ENCODE measurements around the gene TGFBR3L.

The TGFBR3L gene

GRCh38 chr19:7914598-7915045 is at the start of gene TGFBR3L:
TGFBR3L (plus strand) TSS chr19:7914830.
- no peak for DNase-seq

- no peak for DNase-seq
These were observed 49.2 kb upstream of the TGFBR3L start for GRCh38 chr19:7865262-7865911.

GRCh38 chr19:7866399-7867091 is 48.1 kb upstream of the TGFBR3L start:
- DNase-seq, result no peak

- no peak for DNase-seq
These were observed 47.4 kb upstream of the TGFBR3L start for GRCh38 chr19:7867092-7867844.

DNA sequence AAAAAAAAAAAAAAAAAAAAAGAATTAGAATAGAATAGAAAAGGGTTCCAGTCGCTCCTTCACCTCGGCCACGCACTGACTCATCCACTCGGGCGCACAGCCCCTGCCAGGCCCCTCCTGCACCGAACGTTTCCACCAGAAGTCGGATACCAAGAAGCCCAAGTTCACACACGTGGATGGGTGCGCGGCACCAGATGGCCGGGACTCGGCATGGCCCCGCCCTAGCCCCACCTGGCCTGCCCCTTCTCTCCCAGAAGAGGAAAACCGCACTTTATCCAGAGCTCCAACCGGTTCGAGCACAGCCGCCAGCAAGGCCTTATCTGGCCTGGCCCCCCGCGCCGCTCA is 46.3 kb upstream of the TGFBR3L start:
- DNase-seq, result no peak

DNA sequence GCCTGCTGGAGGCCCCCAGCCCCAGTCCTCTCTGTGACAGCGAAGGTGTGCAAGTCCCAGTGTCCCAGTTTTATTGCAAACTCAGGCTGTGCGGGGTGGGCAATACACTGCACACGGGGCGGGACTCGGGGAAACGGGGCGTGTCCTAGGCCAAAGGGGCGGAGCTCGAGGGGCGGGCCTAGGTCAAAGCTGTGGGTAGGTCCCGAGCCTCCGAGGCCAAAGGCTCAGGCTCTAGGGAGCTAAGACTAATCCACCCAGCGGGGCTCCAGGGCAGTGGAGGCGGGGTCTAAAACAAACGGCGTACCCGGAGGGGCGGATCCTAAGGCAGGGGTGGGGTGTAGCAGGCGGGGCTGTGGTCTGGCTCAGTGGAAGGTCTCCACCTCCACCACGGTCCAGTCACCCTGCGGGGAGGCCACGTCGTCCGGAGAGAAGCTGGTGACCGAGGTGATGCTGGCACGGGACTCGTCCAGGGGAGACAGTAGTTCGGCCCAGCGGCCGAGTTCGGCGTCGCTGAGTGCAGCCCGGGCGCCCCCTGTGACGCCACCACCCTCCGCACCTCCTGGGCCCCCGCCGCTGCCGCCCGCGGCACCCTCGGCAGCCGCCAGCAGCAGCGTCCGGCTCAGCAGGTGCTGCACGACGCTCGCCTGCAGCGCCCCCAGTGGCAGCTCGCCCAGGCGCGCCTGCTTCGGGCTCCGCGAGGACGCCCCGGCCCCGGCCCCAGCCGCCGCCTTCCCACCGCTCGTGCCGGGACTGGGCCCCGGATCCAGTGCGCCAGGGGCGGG is 45.8 kb upstream of the TGFBR3L start:
- DNase-seq, result no peak

DNA sequence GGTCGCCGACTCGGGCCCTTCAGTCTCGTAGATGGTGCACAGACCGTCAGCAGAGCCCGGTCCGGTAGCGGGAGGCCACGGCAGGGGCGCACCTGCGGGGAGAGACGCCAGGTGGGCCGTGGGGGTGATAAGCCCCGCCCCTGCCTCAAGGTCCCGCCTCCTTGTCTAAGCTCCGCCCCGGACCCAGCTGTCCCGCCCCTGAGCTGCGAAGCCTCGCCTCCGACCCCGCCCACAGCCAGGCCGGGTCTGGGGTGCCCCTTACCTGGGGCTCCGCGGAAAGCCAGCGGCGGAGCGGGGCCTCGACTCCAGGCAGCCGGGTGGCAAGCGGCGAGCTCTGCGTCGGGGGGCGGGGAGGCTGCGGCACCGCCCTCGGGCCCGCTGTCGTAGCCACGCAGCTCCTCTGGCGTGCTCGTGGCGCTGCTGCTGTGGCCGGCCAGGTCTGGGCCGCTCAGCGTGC is 45.1 kb upstream of the TGFBR3L start:
- DNase-seq, result no peak

- no peak for DNase-seq
These were observed 44.6 kb upstream of the TGFBR3L start for GRCh38 chr19:7869910-7870511.

GRCh38 chr19:7870571-7871436 is 43.8 kb upstream of the TGFBR3L start:
- DNase-seq, result no peak

DNA sequence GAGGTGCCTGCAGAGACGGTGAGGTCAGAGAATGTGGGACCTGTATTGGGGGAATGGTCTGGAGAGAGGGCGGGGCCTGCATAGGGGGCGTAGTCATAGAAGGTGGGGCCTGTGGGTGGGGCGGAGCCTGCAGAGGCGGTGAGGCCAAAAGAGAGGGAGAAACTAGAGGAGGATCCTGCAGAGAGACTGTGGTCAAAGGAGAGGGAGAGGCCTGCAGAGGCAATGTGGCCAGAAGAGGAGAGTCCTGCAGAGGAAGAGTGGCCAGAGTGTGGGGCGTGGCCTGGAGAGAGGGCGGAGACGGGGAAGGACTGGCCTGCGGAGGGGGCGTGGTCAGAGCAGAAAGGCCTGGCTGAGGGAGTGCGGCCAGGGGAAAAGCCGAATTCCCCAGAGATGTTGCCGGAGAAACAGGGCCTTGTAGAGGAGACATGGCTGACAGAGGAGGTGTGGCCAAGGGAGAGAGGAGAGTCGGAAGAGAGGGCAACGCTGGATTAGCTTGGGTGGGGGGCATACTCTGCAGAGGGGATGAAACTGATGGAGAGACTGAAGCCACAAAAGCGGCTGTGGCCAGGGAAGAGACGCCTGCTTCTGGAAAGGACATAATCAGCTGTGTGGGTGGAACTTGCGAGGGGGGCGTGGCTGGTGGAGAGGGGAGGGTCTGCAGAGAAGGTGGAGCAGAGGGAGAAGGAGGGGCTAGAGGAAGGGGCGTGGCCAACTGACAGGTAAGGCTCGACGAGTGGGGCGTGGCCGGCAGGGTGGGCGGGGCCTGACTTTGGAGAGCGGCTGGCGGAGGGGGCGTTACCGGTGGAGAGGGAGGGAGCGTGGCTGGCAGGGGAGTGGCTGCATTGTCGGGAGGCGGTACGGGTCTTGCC is 43.0 kb upstream of the TGFBR3L start:
- no peak for DNase-seq

DNA sequence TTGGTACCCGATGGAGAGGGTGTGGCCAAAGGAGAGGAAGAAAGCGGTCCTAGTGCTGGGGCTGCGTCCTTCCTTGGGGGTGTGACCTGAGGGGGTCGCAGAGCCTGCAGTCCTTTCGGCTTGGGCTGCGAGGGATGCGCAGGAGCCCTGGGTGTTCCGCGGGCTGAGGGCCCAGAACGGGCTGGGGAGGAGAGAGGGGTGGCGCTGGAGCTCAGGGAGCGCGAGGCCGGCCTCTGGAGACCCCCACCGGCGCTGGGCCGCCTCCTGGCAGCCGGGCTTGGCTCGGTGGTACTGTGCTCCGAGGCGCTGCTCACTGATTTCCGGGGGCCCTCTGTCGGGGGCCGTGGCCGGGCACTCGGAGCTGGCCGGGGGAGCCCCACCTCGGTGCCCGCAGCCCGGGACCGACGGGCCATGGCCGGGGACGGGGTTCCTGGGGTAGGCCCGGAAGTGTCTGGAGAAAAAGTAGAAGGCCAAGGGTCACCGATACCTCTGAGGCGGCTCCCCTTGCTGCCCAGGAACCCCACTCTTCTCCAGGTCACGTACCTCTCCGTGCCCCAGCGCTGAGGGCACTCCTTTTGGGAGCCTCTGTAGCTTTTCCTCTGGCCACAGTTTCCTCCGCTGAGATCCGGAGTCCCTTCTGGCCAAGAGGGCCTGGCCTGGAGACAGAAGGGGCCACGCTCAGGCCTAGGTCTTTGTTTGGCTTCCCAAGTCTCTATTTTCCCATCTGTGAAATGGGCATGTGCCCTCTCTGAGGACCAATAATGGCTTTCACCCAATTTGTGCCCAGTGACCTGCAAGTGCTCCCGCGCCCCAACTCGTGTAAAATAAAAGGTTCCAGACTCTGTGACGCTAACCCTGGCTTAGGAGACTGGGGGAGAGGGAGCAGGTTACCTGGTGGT is 42.1 kb upstream of the TGFBR3L start:
- no peak for DNase-seq

DNA sequence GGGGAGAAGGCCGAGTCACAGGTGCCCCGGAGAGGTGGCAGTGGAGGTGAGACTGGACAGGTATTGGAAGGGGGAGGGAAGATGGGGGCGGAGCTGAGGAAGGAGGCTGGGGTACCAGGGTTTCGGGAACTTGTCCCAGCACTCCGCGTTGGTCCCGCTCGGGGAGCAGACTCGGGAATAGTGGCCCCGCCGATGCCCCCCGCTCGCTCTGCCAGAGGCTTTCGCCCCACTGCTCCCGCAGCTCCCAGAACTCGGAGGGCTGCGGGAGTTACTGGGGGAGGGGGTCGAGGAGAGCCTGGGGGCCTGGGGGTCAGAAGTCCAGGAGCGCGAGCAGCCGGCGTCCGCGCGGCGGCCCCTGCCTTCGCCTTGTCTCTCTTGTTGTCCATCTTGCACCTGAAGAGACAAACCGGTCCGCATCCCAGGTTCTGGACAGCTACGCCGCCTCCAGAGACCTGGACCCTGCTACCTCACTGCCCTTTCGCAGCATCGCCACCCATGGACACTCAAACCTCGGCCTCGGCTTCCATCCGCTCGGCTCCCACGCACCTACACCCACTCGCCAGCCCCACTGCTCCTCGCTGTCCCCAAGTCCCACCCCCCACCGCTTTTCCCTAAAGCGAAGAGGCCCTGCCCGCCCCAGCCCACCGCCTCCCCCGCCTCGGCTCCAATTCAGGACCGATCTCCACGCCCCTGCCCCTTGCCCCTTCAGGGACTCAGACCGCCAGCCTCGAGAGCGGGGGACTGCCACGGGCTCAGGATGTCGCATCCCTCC is 41.1 kb upstream of the TGFBR3L start:
- no peak for DNase-seq

- peak; percentile 78 for DNase-seq
These were observed 40.3 kb upstream of the TGFBR3L start, which contains the start of gene PRR36 for GRCh38 chr19:7874076-7874896. PRR36 (minus strand) TSS chr19:7874390; CDS start chr19:7873689, 701 bp downstream.

GRCh38 chr19:7874897-7875273 is 39.7 kb upstream of the TGFBR3L start:
- no peak for DNase-seq

DNA sequence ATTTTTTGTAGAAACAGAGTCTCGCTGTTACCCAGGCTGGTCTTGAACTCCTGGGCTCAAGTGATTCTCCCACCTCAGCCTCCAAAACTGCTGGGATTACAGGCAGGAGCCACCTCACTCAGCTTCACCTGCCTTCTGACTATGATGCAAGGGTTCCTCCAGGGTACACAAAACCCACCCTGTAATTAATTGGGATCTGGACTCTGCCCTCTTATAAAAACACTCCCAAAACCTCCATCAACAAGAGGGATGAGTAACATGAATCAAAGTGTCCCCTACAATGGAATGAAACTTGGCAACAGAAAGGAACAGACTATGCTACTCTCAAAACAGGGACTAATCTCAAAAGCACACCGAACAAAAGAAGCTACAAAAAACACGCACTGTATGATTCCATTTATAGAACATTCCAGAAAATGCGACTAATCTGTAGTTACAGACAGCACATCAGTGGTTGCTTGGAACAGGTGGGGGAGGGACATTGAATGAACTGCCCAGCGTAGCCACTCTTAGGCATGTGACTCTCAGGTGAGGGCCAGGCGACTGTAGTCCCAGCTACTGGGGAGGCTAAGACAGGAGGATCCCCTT is 37.3 kb upstream of the TGFBR3L start:
- no peak for DNase-seq

GRCh38 chr19:7879111-7879807 is 35.4 kb upstream of the TGFBR3L start:
- DNase-seq, result no peak

DNA sequence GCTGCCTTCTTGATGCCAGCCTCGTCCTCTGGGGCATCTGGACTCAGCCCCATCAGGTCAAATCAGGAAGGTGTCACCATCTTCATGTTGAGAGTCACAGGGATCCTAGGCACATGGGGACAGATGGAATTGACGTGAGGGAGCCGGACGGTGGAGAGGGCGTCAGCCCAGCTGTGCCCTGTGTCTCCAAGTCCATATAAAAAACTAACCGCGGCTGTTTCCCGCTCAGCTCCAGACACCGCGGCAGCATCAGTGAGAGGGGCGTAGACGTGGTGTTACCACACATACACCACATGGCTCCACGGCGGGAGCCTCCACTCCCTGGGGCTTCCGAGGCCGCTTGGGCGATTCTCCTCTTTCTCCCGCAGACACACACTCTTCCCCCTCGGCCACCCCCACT is 34.8 kb upstream of the TGFBR3L start:
- no peak for DNase-seq
